HFFc6 (cell line): Measurements from ENCODE around the gene REEP6. TPM values are rescaled to one million over a fixed set of nuclear protein-coding genes. Genes with fewer than 3 reads are reported as not detected.

Experiments
- DNase-seq: peaks from one replicate; pipeline ENCODE4 v3.0.0-alpha.2; 2018
- H3K27ac Mint-ChIP-seq: 2 replicates; pipeline ENCODE4 v1.8.0; 2020; ENCODE audit warnings: mild to moderate bottlenecking, mixed read lengths
- H3K27me3 Mint-ChIP-seq: 2 replicates; pipeline ENCODE4 v1.8.0; 2021; ENCODE audit warnings: mild to moderate bottlenecking, moderate library complexity, mixed read lengths; ENCODE audit not compliant: insufficient read depth
- H3K36me3 Mint-ChIP-seq: 2 replicates; pipeline ENCODE4 v1.8.0; 2021; ENCODE audit warnings: low read depth, mixed read lengths
- H3K4me1 Mint-ChIP-seq: 2 replicates; pipeline ENCODE4 v1.8.0; 2020; ENCODE audit warnings: low read depth, mixed read lengths
- H3K4me3 Mint-ChIP-seq: 2 replicates; pipeline ENCODE4 v1.8.0; 2020; ENCODE audit warnings: mild to moderate bottlenecking, moderate library complexity, mixed read lengths
- H3K9me3 Mint-ChIP-seq: 2 replicates; pipeline ENCODE4 v1.8.0; 2020; ENCODE audit warnings: mild to moderate bottlenecking, mixed read lengths
- CTCF ChIP-seq: fragments of 200-600 bp; sonication (generic); IDR thresholded peaks from 2 replicates; pipeline ENCODE4 v1.5.0; 2021; ENCODE audit warnings: antibody characterized with exemption, mild to moderate bottlenecking
- long read RNA-seq: library from polyadenylated mRNA; unstranded; transcript quantifications from one replicate; pipeline ENCODE4 v2.0.0, GENCODE V29; 2019
- total RNA-seq, 6 experiments: library from RNA; stranded (reverse); fragmentation: NEBNext Ultra II Directional; extraction: Animal tissue kit (Norgen Biotek cat#: 25700); gene quantifications; 2 replicates in 1 of 6; 3 replicates in 5 of 6; pipeline ENCODE4 v1.2.3, GENCODE V29; 2021

The REEP6 gene
- total RNA-seq = 1 to 10 TPM; 1.7 to 4.6 (median 2.1) TPM
- long read RNA-seq, partial matches to known transcripts = 0 of 4 reads
- long read RNA-seq, other reads (novel, unspliced or antisense) = 1 of 4 reads

GRCh38 chr19:1491114-1491848 lies at the start of gene REEP6:
REEP6 (plus strand) TSS chr19:1491181; CDS start chr19:1491270, 89 bp downstream.
- Mint-ChIP-seq H3K27me3 (peaks cover 7% of the 10 kb centered on the region), H3K4me3 (peak within 1 kb of the TSS; percentile 89), H3K9me3 (no peaks in the 10 kb centered on the region), H3K36me3 (no peaks in the 10 kb centered on the region), H3K27ac (peak within 1 kb of the TSS; percentile 83), H3K4me1 (no peaks in the 10 kb centered on the region; the same call in 1 of the 2 replicates)
- DNase-seq = no peak
- no peak for TF ChIP-seq CTCF

- peaks cover 30% of the 10 kb centered on the region for H3K36me3 Mint-ChIP-seq
- H3K27me3 Mint-ChIP-seq = peaks cover 24% of the 10 kb centered on the region
- H3K27ac Mint-ChIP-seq = peak overlapping the region; percentile 18; the same call in 1 of the 2 replicates
- H3K4me3 Mint-ChIP-seq = peak overlapping the region; percentile 30; the same call in 1 of the 2 replicates
- no peak for DNase-seq
- TF ChIP-seq CTCF = no peak
- no peaks in the 10 kb centered on the region for H3K9me3 Mint-ChIP-seq
- H3K4me1 Mint-ChIP-seq = peaks cover 23% of the 10 kb centered on the region
These were observed 49.1 kb upstream of the REEP6 start for GRCh38 chr19:1441677-1442438.

GRCh38 chr19:1445185-1445931 lies 45.6 kb upstream of the REEP6 start:
- Mint-ChIP-seq H3K27me3 (peaks cover 19% of the 10 kb centered on the region), H3K36me3 (peaks cover 13% of the 10 kb centered on the region; the same call in 1 of the 2 replicates), H3K4me3 (peak overlapping the region; percentile 41), H3K27ac (no peak overlapping the region), H3K4me1 (peaks cover 12% of the 10 kb centered on the region; the same call in 1 of the 2 replicates), H3K9me3 (no peaks in the 10 kb centered on the region; the same call in 1 of the 2 replicates)
- peak; percentile 39 for DNase-seq
- TF ChIP-seq CTCF = peak; percentile 94

GRCh38 chr19:1445932-1446712 lies 44.9 kb upstream of the REEP6 start:
- Mint-ChIP-seq H3K9me3 (no peaks in the 10 kb centered on the region; the same call in 1 of the 2 replicates), H3K27me3 (peaks cover 25% of the 10 kb centered on the region), H3K4me1 (peaks cover 12% of the 10 kb centered on the region; the same call in 1 of the 2 replicates), H3K27ac (no peak overlapping the region), H3K36me3 (peaks cover 13% of the 10 kb centered on the region; the same call in 1 of the 2 replicates), H3K4me3 (no peak overlapping the region; the same call in 1 of the 2 replicates)
- no peak for DNase-seq
- TF ChIP-seq CTCF = no peak
